ENCODE results near the gene KRT4.

DNA sequence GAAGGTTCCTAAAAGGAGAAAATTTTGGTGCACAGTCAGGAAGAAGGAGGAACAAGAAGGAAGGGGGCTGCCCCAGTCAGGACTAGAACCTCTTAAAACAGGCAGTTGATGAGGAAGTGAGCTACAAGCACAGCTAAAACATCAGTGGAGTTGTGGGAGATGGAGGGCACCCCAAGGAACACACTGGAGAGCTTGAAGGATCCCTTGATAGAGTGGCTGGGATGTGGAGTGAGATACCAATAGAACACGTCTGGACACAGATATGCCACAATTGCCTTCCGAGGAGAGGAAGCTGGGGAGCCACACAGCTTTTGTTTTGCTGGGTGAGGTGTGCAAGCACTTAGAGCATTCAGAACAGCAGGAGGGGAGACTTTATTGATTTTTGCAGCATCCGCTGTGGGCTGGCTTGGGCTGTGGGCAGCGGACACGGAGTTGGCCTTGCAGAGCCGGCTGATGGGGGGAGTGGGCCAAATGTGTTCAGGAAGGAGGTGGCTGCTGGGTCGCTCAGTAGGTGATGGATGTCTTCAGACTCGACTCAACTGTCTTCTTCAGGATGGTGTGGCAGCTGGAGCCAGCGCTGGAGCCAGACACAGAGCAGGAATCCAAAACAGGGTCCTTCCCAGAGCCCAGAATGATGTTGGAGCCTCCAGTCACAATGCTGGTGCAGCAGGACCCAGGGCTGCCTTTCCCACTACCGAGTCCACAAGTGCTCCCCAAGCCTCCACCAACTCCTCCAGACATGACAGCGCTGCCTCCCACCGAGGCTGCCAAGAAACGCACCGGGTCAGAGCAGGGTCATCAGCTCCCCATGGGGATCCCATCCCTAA lies 24.9 kb upstream of the KRT4 start:
- no peak for TF ChIP-seq JUNB (IDR thresholded peaks at IDR 0.05)
- no peak for TF ChIP-seq HOXA7 (CRISPR knock-in tag; IDR thresholded peaks at IDR 0.05)
- no peak for TF ChIP-seq PHF8 (IDR thresholded peaks at IDR 0.05; ENCODE audit: borderline replicate concordance, low read depth)
- no peak for TF ChIP-seq BHLHE40 (IDR thresholded peaks at IDR 0.05; ENCODE audit: low read depth, low read length)
- TF ChIP-seq, protein P1, sequence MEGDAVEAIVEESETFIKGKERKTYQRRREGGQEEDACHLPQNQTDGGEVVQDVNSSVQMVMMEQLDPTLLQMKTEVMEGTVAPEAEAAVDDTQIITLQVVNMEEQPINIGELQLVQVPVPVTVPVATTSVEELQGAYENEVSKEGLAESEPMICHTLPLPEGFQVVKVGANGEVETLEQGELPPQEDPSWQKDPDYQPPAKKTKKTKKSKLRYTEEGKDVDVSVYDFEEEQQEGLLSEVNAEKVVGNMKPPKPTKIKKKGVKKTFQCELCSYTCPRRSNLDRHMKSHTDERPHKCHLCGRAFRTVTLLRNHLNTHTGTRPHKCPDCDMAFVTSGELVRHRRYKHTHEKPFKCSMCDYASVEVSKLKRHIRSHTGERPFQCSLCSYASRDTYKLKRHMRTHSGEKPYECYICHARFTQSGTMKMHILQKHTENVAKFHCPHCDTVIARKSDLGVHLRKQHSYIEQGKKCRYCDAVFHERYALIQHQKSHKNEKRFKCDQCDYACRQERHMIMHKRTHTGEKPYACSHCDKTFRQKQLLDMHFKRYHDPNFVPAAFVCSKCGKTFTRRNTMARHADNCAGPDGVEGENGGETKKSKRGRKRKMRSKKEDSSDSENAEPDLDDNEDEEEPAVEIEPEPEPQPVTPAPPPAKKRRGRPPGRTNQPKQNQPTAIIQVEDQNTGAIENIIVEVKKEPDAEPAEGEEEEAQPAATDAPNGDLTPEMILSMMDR (IDR thresholded peaks at IDR 0.05): no peak

Data from A549 (cell line).